HepG2 (cell line): Measurements from ENCODE around the gene POC1A. TPM values are rescaled to one million over a fixed set of nuclear protein-coding genes. Genes with fewer than 3 reads are reported as not detected.
A peak's percentile ranks its signal among the peaks of the same experiment; 100 is the strongest.

Experiments used
- ATAC-seq: fragments of 200-7000 bp; cut with Tn5 transposase; 3 replicates; pipeline ENCODE4 v1.9.1; 2020; ENCODE audit warnings: mild to moderate bottlenecking, moderate library complexity
- BruUV-seq: library from RNA; stranded (reverse); fragments of 400-500 nt; replicated peaks from 2 replicates; lab custom pipeline; 2021; lab: Mats Ljungman, UMichigan
- CTCF ChIA-PET: fragments of 300-600 bp; formaldehyde crosslinking; extraction: SDS; loops from one replicate; lab custom pipeline; 2021; ENCODE audit warnings: low total read pairs, inconsistent platforms, low intra/inter-chr PET ratio; lab: Yijun Ruan, JAX
- POLR2A ChIA-PET: fragments of 350-600 bp; sonication (Branson Sonifier 250); formaldehyde crosslinking; loops from one replicate; lab custom pipeline; 2020; ENCODE audit warnings: antibody characterized with exemption, inconsistent platforms; lab: Yijun Ruan, JAX
- DNase-seq: peaks from one replicate; pipeline ENCODE4 v3.0.0-alpha.2; 2015; ENCODE audit warnings: low spot score
- FAIRE-seq: peaks from 3 replicates; lab custom pipeline; 2011; peaks lifted over from hg19 to GRCh38; lab: Jason Lieb, UNC
- H2AFZ ChIP-seq: one replicate; pipeline ENCODE4 v1.6.1; 2011; ENCODE audit warnings: low read length, inconsistent platforms
- H3K27ac ChIP-seq: fragments of 300-600 bp; 3 replicates; pipeline ENCODE4 v1.8.0; 2011; ENCODE audit warnings: mixed run types, mild to moderate bottlenecking, mixed read lengths, low read length, inconsistent platforms; ENCODE audit not compliant: insufficient read depth; ENCODE audit errors: extremely low read length
- H3K27me3 ChIP-seq, 2 experiments: fragments of 200-600 bp in 1 of 2; 2 replicates in 1 of 2; 3 replicates in 1 of 2; pipeline versions ENCODE4 v1.6.0 to v1.8.0; 2011; ENCODE audit warnings: low read length in 2 of 2, mild to moderate bottlenecking in 2 of 2, moderate library complexity in 2 of 2, inconsistent platforms in 1 of 2; ENCODE audit not compliant: insufficient read depth in 2 of 2, control insufficient read depth in 1 of 2
- H3K36me3 ChIP-seq, 2 experiments: fragments of 200-600 bp in 1 of 2; replicated peaks in 1 of 2; 2 replicates in 1 of 2; 3 replicates in 1 of 2; pipeline versions ENCODE4 v1.5.1 to v1.8.0; 2011; ENCODE audit warnings: low read length in 2 of 2, inconsistent platforms in 1 of 2; ENCODE audit not compliant: insufficient read depth in 2 of 2, control insufficient read depth in 1 of 2
- H3K4me1 ChIP-seq: 2 replicates; pipeline ENCODE4 v1.5.1; 2012; ENCODE audit warnings: low read length, inconsistent platforms; ENCODE audit not compliant: insufficient read depth
- H3K4me2 ChIP-seq: 2 replicates; pipeline ENCODE4 v1.6.0; 2011; ENCODE audit warnings: low read depth, low read length, inconsistent platforms
- H3K4me3 ChIP-seq, 3 experiments: fragments of 200-600 bp in 1 of 3; sonication (generic), shearing (Covaris generic) in 1 of 3; replicated peaks in 1 of 3; 2 replicates each; pipeline ENCODE4 v1.5.1; 2011 to 2016; ENCODE audit warnings: low read length in 3 of 3, inconsistent platforms in 2 of 3, low read depth in 2 of 3, mild to moderate bottlenecking in 2 of 3, control low read depth in 1 of 3, mixed read lengths in 1 of 3; ENCODE audit not compliant: insufficient read depth in 1 of 3
- H3K79me2 ChIP-seq: one replicate; pipeline ENCODE4 v1.6.1; 2011; ENCODE audit warnings: low read length, inconsistent platforms; ENCODE audit not compliant: insufficient read depth
- H3K9ac ChIP-seq: 2 replicates; pipeline ENCODE4 v1.6.0; 2011; ENCODE audit warnings: mild to moderate bottlenecking, low read depth, low read length, inconsistent platforms; ENCODE audit not compliant: insufficient read depth
- H3K9me3 ChIP-seq: 2 replicates; pipeline ENCODE4 v1.5.1; 2012; ENCODE audit warnings: mild to moderate bottlenecking, low read length
- H4K20me1 ChIP-seq: 2 replicates; pipeline ENCODE4 v1.6.0; 2011; ENCODE audit warnings: inconsistent platforms, mild to moderate bottlenecking, low read length, moderate library complexity; ENCODE audit not compliant: insufficient read depth
- AGO1 ChIP-seq: fragments of 200-400 bp; formaldehyde crosslinking; IDR thresholded peaks from 2 replicates; pipeline ENCODE4 v1.6.1; 2017; ENCODE audit warnings: mild to moderate bottlenecking, low read depth, low read length, moderate library complexity; ENCODE audit not compliant: poor library complexity, severe bottlenecking
- FOXC1 ChIP-seq: sonication (generic); formaldehyde crosslinking; IDR thresholded peaks from 2 replicates; pipeline ENCODE4 v1.8.0; 2022; ENCODE audit warnings: mild to moderate bottlenecking, missing genetic modification reagents, borderline replicate concordance
- RAD51 ChIP-seq: fragments of 450-650 bp; IDR thresholded peaks from 2 replicates; pipeline ENCODE4 v1.6.1; 2016; ENCODE audit warnings: borderline replicate concordance
- TFDP1 ChIP-seq: IDR thresholded peaks from 2 replicates; pipeline ENCODE4 v1.6.1; 2016; ENCODE audit warnings: missing compliant biosample characterization, missing genetic modification reagents, borderline replicate concordance
- ZKSCAN8 ChIP-seq: IDR thresholded peaks from 2 replicates; pipeline ENCODE4 v1.6.1; 2016; ENCODE audit warnings: borderline replicate concordance, missing genetic modification reagents, missing compliant biosample characterization
- ZNF232 ChIP-seq: sonication (generic); formaldehyde crosslinking; IDR thresholded peaks from 2 replicates; pipeline ENCODE4 v1.4.0; 2020; ENCODE audit warnings: missing genetic modification reagents, borderline replicate concordance
- ZNF354B ChIP-seq: sonication (generic); formaldehyde crosslinking; IDR thresholded peaks from 2 replicates; pipeline ENCODE4 v1.8.0; 2022; ENCODE audit warnings: mild to moderate bottlenecking, missing genetic modification reagents
- WGBS: methylation state at CpG from one replicate; pipeline ENCODE4 v1.1.6; 2017; ENCODE audit warnings: low lambda C conversion rate; 5-methylcytosine and 5-hydroxymethylcytosine counted together
- in situ Hi-C: cut with HindIII; loops from 2 replicates; pipeline ENCODE4 v1.10.0; 2017; ENCODE audit warnings: low pct_unique_long_range_greater_than_20kb; ENCODE audit not compliant: extremely low pct_ligation_motif_present
- intact Hi-C: fragments of 100-400 bp; cut with micrococcal nuclease; formaldehyde crosslinking; loops from one replicate; pipeline ENCODE4 v1.10.0; 2022; ENCODE audit not compliant: unreplicated experiment
- polyA plus RNA-seq, 8 experiments: library from polyadenylated mRNA; depleted of rRNA in 3 of 8; stranded (reverse) in 7 of 8; unstranded in 1 of 8; fragments of >200 nt; fragmentation: Illumina TruSeq in 4 of 8; extraction: Trizol in 4 of 8; gene quantifications; 2 replicates each; pipeline versions ENCODE4 v1.2.1 to v1.2.3, GENCODE V29; 2011 to 2016; ENCODE audit warnings: low read depth in 4 of 8, missing spikeins in 1 of 8, mixed read lengths in 1 of 8; ENCODE audit not compliant: insufficient read depth in 1 of 8
- total RNA-seq, 5 experiments: library from RNA; depleted of rRNA; stranded (reverse); fragments of >200 nt; fragmentation: Illumina TruSeq; extraction: Trizol; gene quantifications; 2 replicates each; pipeline ENCODE4 v1.2.3, GENCODE V29; 2016; ENCODE audit warnings: low read depth in 1 of 5

POC1A gene
- total and polyA plus RNA-seq, 2 of the 13 experiments (the other 11 are each of a cell fraction or from before 2014, with no cell fraction given): 14.6 to 20.0 TPM

GRCh38 chr3:52064561-52064960 is 89.7 kb downstream of the POC1A start:
- Histone ChIP-seq H3K9ac (no peak overlapping the region), H3K4me1 (peaks cover 24% of the 10 kb centered on the region), H3K9me3 (no peaks in the 10 kb centered on the region), H3K4me2 (no peak overlapping the region), H3K36me3 (no peaks in the 10 kb centered on the region), H2AFZ (no peak overlapping the region), H4K20me1 (no peaks in the 10 kb centered on the region), H3K27me3 (peaks cover 8 to 47% of the 10 kb centered on the region in 2 experiments), H3K4me3 (no peak overlapping the region), H3K27ac (no peak overlapping the region), H3K79me2 (no peaks in the 10 kb centered on the region)
- DNase-seq: no peak
- POLR2A ChIA-PET: no interaction called here
- BruUV-seq: no TSS peak
- intact Hi-C loops: no loop called here
- WGBS: 48% methylated on average over 6 of the region's 8 CpGs
- CTCF ChIA-PET: no interaction called here
- FAIRE-seq: no peak
- in situ Hi-C loops: no loop called here
- ATAC-seq: no peak
- TF ChIP-seq ZNF232 (CRISPR knock-in tag): no peak

- TF ChIP-seq FOXC1 (CRISPR knock-in tag): no peak
- no peak for TF ChIP-seq ZNF354B (CRISPR knock-in tag)
- TF ChIP-seq AGO1: no peak
- TF ChIP-seq RAD51: no peak
- no peak for TF ChIP-seq ZKSCAN8 (CRISPR knock-in tag)
- TF ChIP-seq TFDP1: no peak
- Histone ChIP-seq H3K4me3 (no peak overlapping the region), H3K9ac (no peak overlapping the region), H3K27me3 (peaks cover 9 to 59% of the 10 kb centered on the region in 2 experiments), H3K79me2 (no peaks in the 10 kb centered on the region), H3K4me2 (0 out of 2 replicates have a peak overlapping the region, but pooled peaks have one; percentile 8), H4K20me1 (no peaks in the 10 kb centered on the region), H3K4me1 (peaks cover 17% of the 10 kb centered on the region), H3K36me3 (no peaks in the 10 kb centered on the region), H2AFZ (no peak overlapping the region), H3K9me3 (no peaks in the 10 kb centered on the region), H3K27ac (no peak overlapping the region)
- ChIA-PET POLR2A (no interaction called here), CTCF (no interaction called here)
- no peak; the same call in 2 of the 3 replicates for ATAC-seq
- 30% methylated on average over 11 of the region's 14 CpGs for WGBS
- no TSS peak for BruUV-seq
- in situ Hi-C loops (no loop called here), intact Hi-C loops (no loop called here)
- FAIRE-seq: no peak
- DNase-seq: no peak
Measured at GRCh38 chr3:52063026-52063723, 91.0 kb downstream of the POC1A start.
